Liver (tissue), 9 donors: ENCODE data around the gene FAM83G. TPM values are rescaled to one million over a fixed set of nuclear protein-coding genes. Genes with fewer than 3 reads are reported as not detected.
"Not testable (repeated sequence)": the region's sequence is repeated elsewhere in the genome, so short reads cannot be mapped to it uniquely, and the experiment has no call there.

ENCODE experiments used
- DNase-seq: peaks from one replicate; pipeline ENCODE4 v3.0.0-alpha.2; 2017; ENCODE audit warnings: low spot score
- H3K27ac ChIP-seq, 2 donors: one replicate each; pipeline ENCODE4 v1.7.0; 2013; ENCODE audit warnings: inconsistent platforms in 2 of 2, low read length in 2 of 2, control low read depth in 1 of 2, low read depth in 1 of 2, mild to moderate bottlenecking in 1 of 2
- H3K27me3 ChIP-seq, 4 donors: one replicate each; pipeline versions ENCODE4 v1.6.1 to v1.7.0; 2013; ENCODE audit warnings: low read length in 3 of 4, inconsistent platforms in 1 of 4, mild to moderate bottlenecking in 1 of 4, moderate library complexity in 1 of 4; ENCODE audit not compliant: control insufficient read depth in 4 of 4, insufficient read depth in 4 of 4
- H3K36me3 ChIP-seq, 4 donors: one replicate each; pipeline versions ENCODE4 v1.6.1 to v1.7.0; 2013; ENCODE audit warnings: low read length in 3 of 4, mild to moderate bottlenecking in 3 of 4, low read depth in 1 of 4, moderate library complexity in 1 of 4; ENCODE audit not compliant: control insufficient read depth in 4 of 4, insufficient read depth in 3 of 4
- H3K4me1 ChIP-seq, 4 donors: one replicate each; pipeline versions ENCODE4 v1.6.1 to v1.7.0; 2013; ENCODE audit warnings: low read length in 3 of 4, mild to moderate bottlenecking in 3 of 4, moderate library complexity in 1 of 4; ENCODE audit not compliant: control insufficient read depth in 4 of 4, insufficient read depth in 4 of 4
- H3K4me3 ChIP-seq, 3 donors: one replicate each; pipeline versions ENCODE4 v1.6.1 to v1.7.0; 2013; ENCODE audit warnings: low read length in 3 of 3, control low read depth in 1 of 3, low read depth in 1 of 3, mild to moderate bottlenecking in 1 of 3
- H3K9ac ChIP-seq, 2 donors: one replicate each; pipeline ENCODE4 v1.7.0; 2013; ENCODE audit warnings: low read length in 2 of 2, mild to moderate bottlenecking in 2 of 2, moderate library complexity in 2 of 2, control low read depth in 1 of 2, low read depth in 1 of 2
- H3K9me3 ChIP-seq, 4 donors: one replicate each; pipeline versions ENCODE4 v1.6.1 to v1.7.0; 2013; ENCODE audit warnings: low read length in 3 of 4; ENCODE audit not compliant: control insufficient read depth in 4 of 4
- EGR1 ChIP-seq, 2 donors: IDR thresholded peaks; 2 replicates each; pipeline ENCODE4 v1.6.1; 2016 to 2018; ENCODE audit warnings: antibody characterized with exemption in 2 of 2, low read depth in 2 of 2
- FOXA1 ChIP-seq: IDR thresholded peaks from 2 replicates; pipeline ENCODE4 v1.6.1; 2016; ENCODE audit warnings: antibody characterized with exemption
- FOXA2 ChIP-seq: IDR thresholded peaks from 2 replicates; pipeline ENCODE4 v1.6.1; 2016; ENCODE audit warnings: antibody characterized with exemption
- GABPA ChIP-seq, 2 donors: IDR thresholded peaks in 1 of 2; conservative IDR thresholded peaks in 1 of 2; 2 replicates each; pipeline ENCODE4 v1.6.1; 2016; ENCODE audit warnings: antibody characterized with exemption in 2 of 2, mild to moderate bottlenecking in 1 of 2, moderate library complexity in 1 of 2
- HNF4A ChIP-seq, 2 donors: conservative IDR thresholded peaks; 2 replicates each; pipeline ENCODE4 v1.6.1; 2016; ENCODE audit warnings: antibody characterized with exemption in 2 of 2, mild to moderate bottlenecking in 2 of 2
- HNF4G ChIP-seq: IDR thresholded peaks from 2 replicates; pipeline ENCODE4 v1.6.1; 2016; ENCODE audit warnings: antibody characterized with exemption
- JUND ChIP-seq, 2 donors: IDR thresholded peaks; 2 replicates each; pipeline ENCODE4 v1.6.1; 2016; ENCODE audit warnings: antibody characterized with exemption in 2 of 2
- NR2F2 ChIP-seq: IDR thresholded peaks from 2 replicates; pipeline ENCODE4 v1.6.1; 2016; ENCODE audit warnings: antibody characterized with exemption
- RAD21 ChIP-seq, 2 donors: IDR thresholded peaks; 2 replicates each; pipeline ENCODE4 v1.6.1; 2016; ENCODE audit warnings: antibody characterized with exemption in 2 of 2, mild to moderate bottlenecking in 2 of 2
- RXRA ChIP-seq, 2 donors: IDR thresholded peaks; 2 replicates each; pipeline ENCODE4 v1.6.1; 2017 to 2018; ENCODE audit warnings: antibody characterized with exemption in 2 of 2, mild to moderate bottlenecking in 1 of 2
- YY1 ChIP-seq: IDR thresholded peaks from 2 replicates; pipeline ENCODE4 v1.6.1; 2016; ENCODE audit warnings: antibody characterized with exemption, mild to moderate bottlenecking
- WGBS: extraction: QIAGEN DNeasy Blood & Tissue Kit; methylation state at CpG from one replicate; pipeline ENCODE4 v1.1.7; 2013; 5-methylcytosine and 5-hydroxymethylcytosine counted together
- polyA plus RNA-seq, 2 donors: library from polyadenylated mRNA; stranded (reverse) in 1 of 2; unstranded in 1 of 2; fragments of 200-250 nt in 1 of 2; fragments of >200 nt in 1 of 2; fragmentation: Nextera tagmentation in 1 of 2; extraction: Ambion mirVana in 1 of 2; gene quantifications; one replicate each; pipeline versions ENCODE4 v1.2.1 to v1.2.3, GENCODE V29; 2013 to 2015
- total RNA-seq, 2 donors: library from RNA; depleted of rRNA; stranded (reverse); fragments of >200 nt; gene quantifications; one replicate each; pipeline ENCODE4 v1.2.3, GENCODE V29; 2014
- TF ChIP-seq, protein P1 (sequence below): IDR thresholded peaks from 2 replicates; pipeline ENCODE4 v1.6.1; 2016; ENCODE audit warnings: antibody characterized with exemption
- TF ChIP-seq, protein P2 (sequence below): IDR thresholded peaks from 2 replicates; pipeline ENCODE4 v1.6.1; 2016; ENCODE audit warnings: antibody characterized with exemption
- TF ChIP-seq, protein P3 (sequence below): fragments of 150-350 bp; IDR thresholded peaks from 2 replicates; pipeline ENCODE4 v1.5.1; 2017; ENCODE audit warnings: improper control_type of control experiment, low read depth, low read length; ENCODE audit not compliant: missing input control
- TF ChIP-seq, protein P4 (sequence below): IDR thresholded peaks from 2 replicates; pipeline ENCODE4 v1.6.1; 2016; ENCODE audit warnings: antibody characterized with exemption
- TF ChIP-seq, protein P5 (sequence below): IDR thresholded peaks from 2 replicates; pipeline ENCODE4 v1.6.1; 2016; ENCODE audit warnings: antibody characterized with exemption, mild to moderate bottlenecking
- donor health status: healthy.
- donor health status: healthy.
- donor health status: healthy.
- donor health status: healthy.
- donor health status: healthy.

FAM83G gene
- total and polyA plus RNA-seq, 4 donors = 5.2 to 25.0 (median 11.5) TPM

DNA sequence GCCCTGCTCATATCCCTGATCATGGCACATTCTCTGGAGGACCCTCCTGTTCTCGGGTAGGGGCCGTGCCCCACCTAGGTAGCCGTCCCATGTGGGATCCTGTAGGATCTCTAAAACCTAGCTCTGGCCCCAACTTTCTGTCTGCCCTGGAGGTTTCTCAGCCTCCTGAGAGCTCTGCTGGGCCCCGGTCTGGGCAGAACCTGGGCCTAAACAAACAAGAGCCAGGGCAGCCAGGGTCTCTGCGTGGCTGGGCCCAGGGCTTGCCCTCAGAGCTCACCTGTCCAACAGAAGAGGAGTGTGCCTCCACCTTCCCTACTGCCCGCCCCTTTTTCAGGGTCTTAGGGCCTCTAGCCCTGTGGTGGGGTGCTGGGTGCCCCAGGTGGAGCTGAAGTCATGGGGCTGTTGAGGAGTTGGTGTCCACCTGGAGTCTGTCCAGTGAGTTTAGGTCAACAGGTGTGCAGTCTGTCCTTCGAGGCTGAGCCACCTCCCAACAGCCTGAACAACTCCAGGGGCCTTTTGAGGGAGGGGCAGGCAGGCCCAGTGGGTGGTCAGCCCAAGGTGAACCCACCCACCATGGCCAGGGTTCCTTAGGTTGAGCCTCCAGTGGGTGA lies 16.6 kb upstream of the FAM83G start:
- not testable (repeated sequence) for H3K27me3 ChIP-seq, H3K4me1 ChIP-seq, H3K27ac ChIP-seq, DNase-seq, H3K9ac ChIP-seq, H3K9me3 ChIP-seq, H3K4me3 ChIP-seq, H3K36me3 ChIP-seq
- WGBS = 89% methylated on average over 7 of the region's 7 CpGs

DNA sequence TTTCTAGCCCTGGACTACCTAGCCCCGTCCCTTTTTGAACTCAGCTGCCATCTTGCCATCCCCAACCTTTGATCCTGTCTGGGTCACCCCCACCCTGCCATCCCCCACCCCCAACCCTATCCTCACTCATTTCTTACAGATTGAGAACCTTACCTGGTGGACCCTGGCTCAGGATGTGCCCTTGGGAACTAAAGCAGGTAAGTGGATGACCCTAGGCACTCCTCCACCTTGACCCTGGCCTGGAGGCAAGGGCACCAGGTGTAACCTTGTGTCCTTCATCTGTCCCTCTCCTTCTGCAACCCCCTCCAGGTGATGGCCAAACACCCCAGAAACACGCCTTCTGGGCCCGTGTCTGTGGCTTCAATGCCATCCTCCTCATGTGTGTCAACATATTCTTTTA lies 15.5 kb upstream of the FAM83G start:
- Histone ChIP-seq H3K36me3 (peaks cover 0 to 2% (median 0%) of the 10 kb centered on the region in 4 donors), H3K4me1 (peaks cover 0 to 5% (median 1%) of the 10 kb centered on the region in 4 donors), H3K27me3 (no peaks in the 10 kb centered on the region), H3K27ac (no peak overlapping the region), H3K4me3 (no peak overlapping the region), H3K9ac (no peak overlapping the region), H3K9me3 (no peaks in the 10 kb centered on the region)
- 94% methylated on average over 3 of the region's 3 CpGs for WGBS
- no peak for DNase-seq
- TF ChIP-seq JUND (IDR thresholded peaks at IDR 0.05) (no peak), RXRA (IDR thresholded peaks at IDR 0.05) (no peak), HNF4A (conservative IDR thresholded peaks at IDR 0.05) (no peak), NR2F2 (no peak), EGR1 (IDR thresholded peaks at IDR 0.05; ENCODE audit: low read depth in 2 of 2) (no peak), YY1 (no peak), FOXA1 (no peak), FOXA2 (no peak)
- TF ChIP-seq, protein P1, sequence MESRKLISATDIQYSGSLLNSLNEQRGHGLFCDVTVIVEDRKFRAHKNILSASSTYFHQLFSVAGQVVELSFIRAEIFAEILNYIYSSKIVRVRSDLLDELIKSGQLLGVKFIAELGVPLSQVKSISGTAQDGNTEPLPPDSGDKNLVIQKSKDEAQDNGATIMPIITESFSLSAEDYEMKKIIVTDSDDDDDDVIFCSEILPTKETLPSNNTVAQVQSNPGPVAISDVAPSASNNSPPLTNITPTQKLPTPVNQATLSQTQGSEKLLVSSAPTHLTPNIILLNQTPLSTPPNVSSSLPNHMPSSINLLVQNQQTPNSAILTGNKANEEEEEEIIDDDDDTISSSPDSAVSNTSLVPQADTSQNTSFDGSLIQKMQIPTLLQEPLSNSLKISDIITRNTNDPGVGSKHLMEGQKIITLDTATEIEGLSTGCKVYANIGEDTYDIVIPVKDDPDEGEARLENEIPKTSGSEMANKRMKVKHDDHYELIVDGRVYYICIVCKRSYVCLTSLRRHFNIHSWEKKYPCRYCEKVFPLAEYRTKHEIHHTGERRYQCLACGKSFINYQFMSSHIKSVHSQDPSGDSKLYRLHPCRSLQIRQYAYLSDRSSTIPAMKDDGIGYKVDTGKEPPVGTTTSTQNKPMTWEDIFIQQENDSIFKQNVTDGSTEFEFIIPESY = no peak
- TF ChIP-seq, protein P2, sequence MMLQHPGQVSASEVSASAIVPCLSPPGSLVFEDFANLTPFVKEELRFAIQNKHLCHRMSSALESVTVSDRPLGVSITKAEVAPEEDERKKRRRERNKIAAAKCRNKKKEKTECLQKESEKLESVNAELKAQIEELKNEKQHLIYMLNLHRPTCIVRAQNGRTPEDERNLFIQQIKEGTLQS = no peak
- TF ChIP-seq, protein P3, sequence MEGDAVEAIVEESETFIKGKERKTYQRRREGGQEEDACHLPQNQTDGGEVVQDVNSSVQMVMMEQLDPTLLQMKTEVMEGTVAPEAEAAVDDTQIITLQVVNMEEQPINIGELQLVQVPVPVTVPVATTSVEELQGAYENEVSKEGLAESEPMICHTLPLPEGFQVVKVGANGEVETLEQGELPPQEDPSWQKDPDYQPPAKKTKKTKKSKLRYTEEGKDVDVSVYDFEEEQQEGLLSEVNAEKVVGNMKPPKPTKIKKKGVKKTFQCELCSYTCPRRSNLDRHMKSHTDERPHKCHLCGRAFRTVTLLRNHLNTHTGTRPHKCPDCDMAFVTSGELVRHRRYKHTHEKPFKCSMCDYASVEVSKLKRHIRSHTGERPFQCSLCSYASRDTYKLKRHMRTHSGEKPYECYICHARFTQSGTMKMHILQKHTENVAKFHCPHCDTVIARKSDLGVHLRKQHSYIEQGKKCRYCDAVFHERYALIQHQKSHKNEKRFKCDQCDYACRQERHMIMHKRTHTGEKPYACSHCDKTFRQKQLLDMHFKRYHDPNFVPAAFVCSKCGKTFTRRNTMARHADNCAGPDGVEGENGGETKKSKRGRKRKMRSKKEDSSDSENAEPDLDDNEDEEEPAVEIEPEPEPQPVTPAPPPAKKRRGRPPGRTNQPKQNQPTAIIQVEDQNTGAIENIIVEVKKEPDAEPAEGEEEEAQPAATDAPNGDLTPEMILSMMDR = no peak
- TF ChIP-seq, protein P4, sequence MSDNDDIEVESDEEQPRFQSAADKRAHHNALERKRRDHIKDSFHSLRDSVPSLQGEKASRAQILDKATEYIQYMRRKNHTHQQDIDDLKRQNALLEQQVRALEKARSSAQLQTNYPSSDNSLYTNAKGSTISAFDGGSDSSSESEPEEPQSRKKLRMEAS = no peak

DNA sequence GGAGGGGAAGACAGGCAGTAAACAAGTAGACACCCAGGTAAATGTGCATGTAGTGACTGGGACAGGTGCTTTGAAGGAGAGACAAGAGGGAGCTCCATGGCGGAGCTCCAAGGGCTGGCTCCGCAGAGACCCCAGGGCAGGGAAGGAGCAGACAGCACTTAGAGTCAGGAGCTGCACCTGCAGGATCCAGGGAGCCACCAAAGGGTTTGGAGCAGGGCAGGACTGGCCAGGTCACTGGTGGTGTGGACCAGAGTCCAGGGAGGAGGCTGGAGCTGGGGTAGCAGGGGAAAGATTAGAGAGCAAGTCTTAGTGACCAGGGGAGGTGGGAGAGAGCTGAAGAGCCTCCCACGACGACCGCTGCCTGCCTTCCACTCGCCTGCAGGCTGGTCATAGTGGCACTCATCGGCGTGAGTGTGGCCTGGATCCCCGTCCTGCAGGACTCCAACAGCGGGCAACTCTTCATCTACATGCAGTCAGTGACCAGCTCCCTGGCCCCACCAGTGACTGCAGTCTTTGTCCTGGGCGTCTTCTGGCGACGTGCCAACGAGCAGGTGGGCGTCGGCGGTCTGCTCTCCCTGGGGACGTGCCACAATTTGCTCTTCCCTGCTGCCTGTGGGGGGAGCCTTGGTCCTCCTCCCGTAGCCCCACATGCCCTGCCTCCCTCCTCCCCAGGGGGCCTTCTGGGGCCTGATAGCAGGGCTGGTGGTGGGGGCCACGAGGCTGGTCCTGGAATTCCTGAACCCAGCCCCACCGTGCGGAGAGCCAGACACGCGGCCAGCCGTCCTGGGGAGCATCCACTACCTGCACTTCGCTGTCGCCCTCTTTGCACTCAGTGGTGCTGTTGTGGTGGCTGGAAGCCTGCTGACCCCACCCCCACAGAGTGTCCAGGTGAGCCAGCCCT lies 14.7 kb upstream of the FAM83G start:
- DNase-seq = no peak
- Histone ChIP-seq H3K4me3 (no peak overlapping the region), H3K27ac (no peak overlapping the region), H3K4me1 (peaks cover 0 to 5% (median 1%) of the 10 kb centered on the region in 4 donors), H3K36me3 (peaks cover 0 to 2% (median 0%) of the 10 kb centered on the region in 4 donors), H3K27me3 (no peaks in the 10 kb centered on the region), H3K9ac (no peak overlapping the region), H3K9me3 (no peaks in the 10 kb centered on the region)
- WGBS = 77% methylated on average over 27 of the region's 27 CpGs
- TF ChIP-seq RXRA (IDR thresholded peaks at IDR 0.05) = no peak
- no peak for TF ChIP-seq RAD21 (IDR thresholded peaks at IDR 0.05)
- no peak for TF ChIP-seq EGR1 (IDR thresholded peaks at IDR 0.05; ENCODE audit: low read depth in 2 of 2)
- TF ChIP-seq FOXA1 = no peak
- TF ChIP-seq, protein P1 = no peak
- no peak for TF ChIP-seq JUND (IDR thresholded peaks at IDR 0.05)
- TF ChIP-seq GABPA (IDR thresholded peaks at IDR 0.05 in 1 of 2, conservative IDR thresholded peaks at IDR 0.05 in 1 of 2) = no peak
- TF ChIP-seq YY1 = no peak
- TF ChIP-seq, protein P5, sequence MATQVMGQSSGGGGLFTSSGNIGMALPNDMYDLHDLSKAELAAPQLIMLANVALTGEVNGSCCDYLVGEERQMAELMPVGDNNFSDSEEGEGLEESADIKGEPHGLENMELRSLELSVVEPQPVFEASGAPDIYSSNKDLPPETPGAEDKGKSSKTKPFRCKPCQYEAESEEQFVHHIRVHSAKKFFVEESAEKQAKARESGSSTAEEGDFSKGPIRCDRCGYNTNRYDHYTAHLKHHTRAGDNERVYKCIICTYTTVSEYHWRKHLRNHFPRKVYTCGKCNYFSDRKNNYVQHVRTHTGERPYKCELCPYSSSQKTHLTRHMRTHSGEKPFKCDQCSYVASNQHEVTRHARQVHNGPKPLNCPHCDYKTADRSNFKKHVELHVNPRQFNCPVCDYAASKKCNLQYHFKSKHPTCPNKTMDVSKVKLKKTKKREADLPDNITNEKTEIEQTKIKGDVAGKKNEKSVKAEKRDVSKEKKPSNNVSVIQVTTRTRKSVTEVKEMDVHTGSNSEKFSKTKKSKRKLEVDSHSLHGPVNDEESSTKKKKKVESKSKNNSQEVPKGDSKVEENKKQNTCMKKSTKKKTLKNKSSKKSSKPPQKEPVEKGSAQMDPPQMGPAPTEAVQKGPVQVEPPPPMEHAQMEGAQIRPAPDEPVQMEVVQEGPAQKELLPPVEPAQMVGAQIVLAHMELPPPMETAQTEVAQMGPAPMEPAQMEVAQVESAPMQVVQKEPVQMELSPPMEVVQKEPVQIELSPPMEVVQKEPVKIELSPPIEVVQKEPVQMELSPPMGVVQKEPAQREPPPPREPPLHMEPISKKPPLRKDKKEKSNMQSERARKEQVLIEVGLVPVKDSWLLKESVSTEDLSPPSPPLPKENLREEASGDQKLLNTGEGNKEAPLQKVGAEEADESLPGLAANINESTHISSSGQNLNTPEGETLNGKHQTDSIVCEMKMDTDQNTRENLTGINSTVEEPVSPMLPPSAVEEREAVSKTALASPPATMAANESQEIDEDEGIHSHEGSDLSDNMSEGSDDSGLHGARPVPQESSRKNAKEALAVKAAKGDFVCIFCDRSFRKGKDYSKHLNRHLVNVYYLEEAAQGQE = no peak
- TF ChIP-seq HNF4G = no peak
